ENCODE data around the gene ACLY.

GRCh38 chr17:41907185-41907556, 11.6 kb downstream of the ACLY start:
- TF ChIP-seq, protein P1, sequence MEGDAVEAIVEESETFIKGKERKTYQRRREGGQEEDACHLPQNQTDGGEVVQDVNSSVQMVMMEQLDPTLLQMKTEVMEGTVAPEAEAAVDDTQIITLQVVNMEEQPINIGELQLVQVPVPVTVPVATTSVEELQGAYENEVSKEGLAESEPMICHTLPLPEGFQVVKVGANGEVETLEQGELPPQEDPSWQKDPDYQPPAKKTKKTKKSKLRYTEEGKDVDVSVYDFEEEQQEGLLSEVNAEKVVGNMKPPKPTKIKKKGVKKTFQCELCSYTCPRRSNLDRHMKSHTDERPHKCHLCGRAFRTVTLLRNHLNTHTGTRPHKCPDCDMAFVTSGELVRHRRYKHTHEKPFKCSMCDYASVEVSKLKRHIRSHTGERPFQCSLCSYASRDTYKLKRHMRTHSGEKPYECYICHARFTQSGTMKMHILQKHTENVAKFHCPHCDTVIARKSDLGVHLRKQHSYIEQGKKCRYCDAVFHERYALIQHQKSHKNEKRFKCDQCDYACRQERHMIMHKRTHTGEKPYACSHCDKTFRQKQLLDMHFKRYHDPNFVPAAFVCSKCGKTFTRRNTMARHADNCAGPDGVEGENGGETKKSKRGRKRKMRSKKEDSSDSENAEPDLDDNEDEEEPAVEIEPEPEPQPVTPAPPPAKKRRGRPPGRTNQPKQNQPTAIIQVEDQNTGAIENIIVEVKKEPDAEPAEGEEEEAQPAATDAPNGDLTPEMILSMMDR (IDR thresholded peaks at IDR 0.05; ENCODE audit: low read length): no peak
- TF ChIP-seq EZH2 (IDR thresholded peaks at IDR 0.05; ENCODE audit: borderline replicate concordance, low read length): no peak

Data from OCI-LY1 (cell line).